ENCODE measurements around the gene COL18A1.

COL18A1 gene

DNA sequence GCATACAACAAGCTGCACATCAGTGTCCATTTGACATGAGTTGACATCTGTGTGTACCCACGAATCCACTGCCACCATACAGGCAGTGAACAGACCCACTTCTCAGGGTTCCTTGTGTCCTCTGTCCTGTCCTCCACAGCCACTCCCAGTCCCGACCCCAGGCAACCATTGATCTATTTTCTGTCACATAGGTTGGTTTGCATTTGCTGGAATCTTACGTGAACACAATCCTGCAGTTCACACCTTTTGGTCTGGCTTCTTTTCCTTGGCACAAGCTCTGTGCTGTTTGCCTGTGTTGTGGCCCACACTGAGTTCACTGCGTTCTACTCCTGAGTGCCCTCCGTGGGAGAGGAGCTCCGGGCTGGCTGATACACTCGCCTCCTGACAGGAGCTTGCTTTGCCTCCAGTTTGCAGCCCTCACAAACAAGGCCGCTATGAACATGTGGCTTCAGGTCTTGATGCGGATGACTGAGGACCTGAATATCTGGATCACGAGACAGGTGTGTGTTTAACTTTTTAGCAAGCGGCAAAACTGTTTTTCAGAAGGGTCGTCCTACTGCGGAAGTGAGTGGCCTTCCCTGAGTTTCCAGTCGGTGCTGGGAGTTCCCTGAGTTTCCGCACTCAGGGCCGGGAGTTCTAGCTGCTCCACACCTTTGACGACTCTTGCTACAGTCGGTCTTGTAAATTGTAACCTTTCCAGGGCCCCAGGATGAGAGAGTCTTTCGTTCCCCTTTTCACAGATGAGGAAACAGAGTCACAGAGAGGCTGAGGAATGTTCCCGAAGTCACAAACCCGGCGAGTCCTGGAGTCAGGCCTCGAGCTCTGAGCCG, 13.0 kb upstream of the COL18A1 start:
- Histone ChIP-seq H3K36me3 (ENCODE audit: control insufficient read depth, insufficient read depth, low read length) (no peaks in the 10 kb centered on the region), H3K27ac (ENCODE audit: low read depth, low read length) (no peak overlapping the region), H3K4me3 (ENCODE audit: low read depth, low read length) (no peak overlapping the region), H3K4me1 (ENCODE audit: control insufficient read depth, insufficient read depth, low read length) (no peaks in the 10 kb centered on the region), H3K9me3 (ENCODE audit: control insufficient read depth, insufficient read depth, low read length) (no peaks in the 10 kb centered on the region), H3K9ac (ENCODE audit: low read depth, low read length) (no peak overlapping the region), H3K27me3 (ENCODE audit: control insufficient read depth, insufficient read depth, low read length) (no peaks in the 10 kb centered on the region)

DNA sequence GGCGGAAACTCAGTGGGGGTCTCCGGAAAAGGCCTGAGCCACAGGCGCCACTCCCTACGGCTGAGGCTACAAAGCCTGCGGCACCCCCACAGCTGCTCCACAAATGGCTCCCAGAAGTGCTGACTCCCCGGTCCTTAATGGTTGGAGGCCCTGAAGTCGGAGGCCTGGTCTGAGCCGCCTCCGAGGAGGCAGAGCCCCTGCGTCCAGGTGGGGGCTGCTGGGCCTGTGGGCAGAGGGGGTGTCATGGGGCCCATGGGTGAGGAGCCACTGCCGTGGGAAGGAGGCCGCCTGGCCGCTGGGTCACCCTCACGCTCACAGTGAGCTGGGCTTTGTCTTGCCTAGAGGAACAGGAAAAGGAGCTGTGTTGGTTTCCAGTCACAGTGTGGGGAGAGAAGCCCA, 12.4 kb upstream of the COL18A1 start:
- Histone ChIP-seq H3K36me3 (ENCODE audit: control insufficient read depth, insufficient read depth, low read length) (no peaks in the 10 kb centered on the region), H3K27ac (ENCODE audit: low read depth, low read length) (no peak overlapping the region), H3K9me3 (ENCODE audit: control insufficient read depth, insufficient read depth, low read length) (no peaks in the 10 kb centered on the region), H3K4me3 (ENCODE audit: low read depth, low read length) (no peak overlapping the region), H3K27me3 (ENCODE audit: control insufficient read depth, insufficient read depth, low read length) (no peaks in the 10 kb centered on the region), H3K4me1 (ENCODE audit: control insufficient read depth, insufficient read depth, low read length) (no peaks in the 10 kb centered on the region), H3K9ac (ENCODE audit: low read depth, low read length) (no peak overlapping the region)

DNA sequence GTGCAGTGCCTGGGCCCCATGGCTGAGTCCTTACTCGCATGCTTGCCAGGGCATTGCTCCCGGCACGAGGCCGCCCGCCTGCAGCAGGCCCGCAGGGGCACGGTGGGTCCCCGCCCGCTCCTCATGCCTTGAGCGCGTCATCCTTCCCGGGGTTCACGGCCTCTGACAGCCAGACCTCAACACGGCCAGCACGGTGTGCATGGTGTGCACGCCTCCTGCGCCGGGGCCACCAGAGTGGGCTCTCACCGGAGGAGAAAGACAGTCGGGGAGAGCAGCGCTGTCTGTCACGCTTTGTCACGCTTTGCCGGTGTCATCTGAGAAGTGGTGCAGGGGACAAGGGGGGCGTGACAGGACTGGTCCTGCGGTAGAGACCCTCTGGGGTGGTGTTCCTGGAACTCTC, 11.9 kb upstream of the COL18A1 start:
- H3K27me3 ChIP-seq (ENCODE audit: control insufficient read depth, insufficient read depth, low read length) = no peaks in the 10 kb centered on the region
- no peak overlapping the region for H3K4me3 ChIP-seq (ENCODE audit: low read depth, low read length)
- no peaks in the 10 kb centered on the region for H3K9me3 ChIP-seq (ENCODE audit: control insufficient read depth, insufficient read depth, low read length)
- no peaks in the 10 kb centered on the region for H3K36me3 ChIP-seq (ENCODE audit: control insufficient read depth, insufficient read depth, low read length)
- no peak overlapping the region for H3K27ac ChIP-seq (ENCODE audit: low read depth, low read length)
- H3K4me1 ChIP-seq (ENCODE audit: control insufficient read depth, insufficient read depth, low read length) = no peaks in the 10 kb centered on the region
- H3K9ac ChIP-seq (ENCODE audit: low read depth, low read length) = no peak overlapping the region

DNA sequence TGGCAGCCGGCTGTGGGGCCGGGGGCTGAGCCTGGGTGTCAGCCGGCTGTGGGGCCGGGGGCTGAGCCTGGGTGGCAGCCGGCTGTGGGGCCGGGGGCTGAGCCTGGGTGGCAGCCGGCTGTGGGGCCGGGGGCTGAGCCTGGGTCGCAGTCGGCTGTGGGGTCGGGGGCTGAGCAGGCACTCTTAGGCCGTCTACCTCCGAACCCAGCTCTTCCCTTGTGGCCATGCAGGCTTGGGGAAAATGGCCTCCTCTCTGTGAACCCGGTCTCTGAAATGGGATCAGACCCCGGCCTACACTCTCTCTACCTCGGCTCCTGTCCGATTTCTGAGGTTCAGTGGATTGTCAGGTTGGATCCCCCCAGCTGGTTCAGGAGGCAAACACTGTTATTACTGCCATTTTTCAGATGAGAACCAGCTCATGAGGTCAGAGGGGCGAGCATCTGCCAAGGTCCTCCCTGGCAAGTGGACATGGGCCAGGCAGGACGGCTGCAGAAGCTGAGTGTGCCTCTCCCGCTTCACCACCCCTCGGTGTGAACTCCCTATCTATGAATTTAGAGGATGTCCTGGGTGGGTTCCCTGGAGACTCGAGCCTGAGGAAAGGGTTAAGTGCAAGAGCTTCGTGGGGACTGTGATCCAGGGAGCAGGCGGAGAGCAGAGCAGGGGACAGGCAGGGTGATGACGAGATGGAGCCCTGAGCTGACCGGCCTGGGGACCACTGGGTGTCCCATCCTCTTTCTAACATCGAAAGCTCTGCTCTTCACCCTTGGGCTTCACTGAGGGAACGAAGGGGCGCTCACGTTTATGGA, 10.9 kb upstream of the COL18A1 start:
- Histone ChIP-seq H3K4me3 (ENCODE audit: low read depth, low read length) (no peak overlapping the region), H3K36me3 (ENCODE audit: control insufficient read depth, insufficient read depth, low read length) (no peaks in the 10 kb centered on the region), H3K9me3 (ENCODE audit: control insufficient read depth, insufficient read depth, low read length) (no peaks in the 10 kb centered on the region), H3K9ac (ENCODE audit: low read depth, low read length) (no peak overlapping the region), H3K4me1 (ENCODE audit: control insufficient read depth, insufficient read depth, low read length) (no peaks in the 10 kb centered on the region), H3K27me3 (ENCODE audit: control insufficient read depth, insufficient read depth, low read length) (no peaks in the 10 kb centered on the region), H3K27ac (ENCODE audit: low read depth, low read length) (no peak overlapping the region)

DNA sequence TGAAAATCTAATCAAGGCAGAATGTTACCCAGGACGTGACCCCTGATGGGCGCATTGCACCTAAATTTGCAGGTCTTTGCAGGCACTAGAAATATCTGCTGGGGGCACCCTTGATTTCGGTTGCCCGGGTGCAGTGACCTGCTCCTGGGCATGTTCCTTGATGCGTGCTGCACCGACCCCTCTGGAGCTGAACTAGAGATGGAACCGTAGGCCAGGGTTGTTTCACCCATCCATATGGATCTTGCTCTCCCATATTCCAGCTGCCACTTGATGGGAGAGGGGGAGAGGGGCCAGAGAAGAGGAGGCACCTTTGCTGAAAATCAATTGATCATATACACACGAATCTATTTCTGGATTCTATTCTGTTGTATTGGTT, 8.4 kb upstream of the COL18A1 start:
- Histone ChIP-seq H3K27me3 (ENCODE audit: control insufficient read depth, insufficient read depth, low read length) (no peaks in the 10 kb centered on the region), H3K9ac (ENCODE audit: low read depth, low read length) (no peak overlapping the region), H3K36me3 (ENCODE audit: control insufficient read depth, insufficient read depth, low read length) (no peaks in the 10 kb centered on the region), H3K27ac (ENCODE audit: low read depth, low read length) (no peak overlapping the region), H3K9me3 (ENCODE audit: control insufficient read depth, insufficient read depth, low read length) (peaks cover 6% of the 10 kb centered on the region), H3K4me3 (ENCODE audit: low read depth, low read length) (no peak overlapping the region), H3K4me1 (ENCODE audit: control insufficient read depth, insufficient read depth, low read length) (no peaks in the 10 kb centered on the region)

DNA sequence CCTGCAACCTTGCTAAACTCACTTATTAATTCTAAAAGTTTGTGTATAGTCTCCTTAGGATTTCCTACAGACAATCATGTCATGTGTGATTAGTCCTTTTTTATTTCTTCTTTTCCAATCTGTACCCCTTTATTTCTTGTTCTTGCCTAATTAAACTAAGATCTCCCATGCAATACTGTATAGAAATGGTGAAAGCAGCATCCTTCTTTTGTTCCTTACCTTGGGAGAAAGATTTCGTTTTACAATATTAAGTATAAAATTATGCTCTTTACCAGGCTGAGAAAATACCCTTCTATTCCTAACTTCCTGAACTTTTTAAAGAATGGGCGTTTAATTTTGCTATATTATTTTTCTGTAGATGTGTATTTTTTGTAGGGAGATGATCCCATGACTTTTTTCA, 7.6 kb upstream of the COL18A1 start:
- Histone ChIP-seq H3K27me3 (ENCODE audit: control insufficient read depth, insufficient read depth, low read length) (no peaks in the 10 kb centered on the region), H3K27ac (ENCODE audit: low read depth, low read length) (no peak overlapping the region), H3K9me3 (ENCODE audit: control insufficient read depth, insufficient read depth, low read length) (peaks cover 6% of the 10 kb centered on the region), H3K36me3 (ENCODE audit: control insufficient read depth, insufficient read depth, low read length) (no peaks in the 10 kb centered on the region), H3K9ac (ENCODE audit: low read depth, low read length) (no peak overlapping the region), H3K4me3 (ENCODE audit: low read depth, low read length) (no peak overlapping the region), H3K4me1 (ENCODE audit: control insufficient read depth, insufficient read depth, low read length) (no peaks in the 10 kb centered on the region)

DNA sequence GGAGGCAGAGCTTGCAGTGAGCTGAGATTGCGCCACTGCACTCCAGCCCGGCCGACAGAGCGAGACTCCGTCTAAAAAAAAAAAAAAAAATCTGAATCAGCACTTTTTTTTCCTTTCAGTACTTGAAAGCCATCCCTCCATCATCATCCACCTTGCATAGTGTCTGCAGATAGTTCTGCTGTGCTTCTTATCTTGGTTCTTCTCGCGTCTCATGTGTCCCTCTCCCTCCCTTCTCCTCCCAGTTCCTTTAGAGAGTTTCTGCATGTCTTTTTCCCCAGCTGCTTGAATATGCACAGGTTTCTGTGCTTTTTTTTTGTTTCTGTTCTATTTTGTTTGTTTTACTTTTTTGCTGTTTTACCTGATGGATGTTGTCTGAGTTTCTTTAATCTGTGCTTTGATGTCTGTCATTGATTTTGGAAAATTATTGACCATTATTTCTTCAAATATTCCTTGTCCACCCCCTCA, 3.9 kb upstream of the COL18A1 start:
- H3K27ac ChIP-seq (ENCODE audit: low read depth, low read length) = no peak overlapping the region
- H3K27me3 ChIP-seq (ENCODE audit: control insufficient read depth, insufficient read depth, low read length) = peaks cover 5% of the 10 kb centered on the region
- H3K36me3 ChIP-seq (ENCODE audit: control insufficient read depth, insufficient read depth, low read length) = no peaks in the 10 kb centered on the region
- no peak overlapping the region for H3K4me3 ChIP-seq (ENCODE audit: low read depth, low read length)
- peaks cover 11% of the 10 kb centered on the region for H3K4me1 ChIP-seq (ENCODE audit: control insufficient read depth, insufficient read depth, low read length)
- H3K9me3 ChIP-seq (ENCODE audit: control insufficient read depth, insufficient read depth, low read length) = peaks cover 6% of the 10 kb centered on the region
- H3K9ac ChIP-seq (ENCODE audit: low read depth, low read length) = no peak overlapping the region

DNA sequence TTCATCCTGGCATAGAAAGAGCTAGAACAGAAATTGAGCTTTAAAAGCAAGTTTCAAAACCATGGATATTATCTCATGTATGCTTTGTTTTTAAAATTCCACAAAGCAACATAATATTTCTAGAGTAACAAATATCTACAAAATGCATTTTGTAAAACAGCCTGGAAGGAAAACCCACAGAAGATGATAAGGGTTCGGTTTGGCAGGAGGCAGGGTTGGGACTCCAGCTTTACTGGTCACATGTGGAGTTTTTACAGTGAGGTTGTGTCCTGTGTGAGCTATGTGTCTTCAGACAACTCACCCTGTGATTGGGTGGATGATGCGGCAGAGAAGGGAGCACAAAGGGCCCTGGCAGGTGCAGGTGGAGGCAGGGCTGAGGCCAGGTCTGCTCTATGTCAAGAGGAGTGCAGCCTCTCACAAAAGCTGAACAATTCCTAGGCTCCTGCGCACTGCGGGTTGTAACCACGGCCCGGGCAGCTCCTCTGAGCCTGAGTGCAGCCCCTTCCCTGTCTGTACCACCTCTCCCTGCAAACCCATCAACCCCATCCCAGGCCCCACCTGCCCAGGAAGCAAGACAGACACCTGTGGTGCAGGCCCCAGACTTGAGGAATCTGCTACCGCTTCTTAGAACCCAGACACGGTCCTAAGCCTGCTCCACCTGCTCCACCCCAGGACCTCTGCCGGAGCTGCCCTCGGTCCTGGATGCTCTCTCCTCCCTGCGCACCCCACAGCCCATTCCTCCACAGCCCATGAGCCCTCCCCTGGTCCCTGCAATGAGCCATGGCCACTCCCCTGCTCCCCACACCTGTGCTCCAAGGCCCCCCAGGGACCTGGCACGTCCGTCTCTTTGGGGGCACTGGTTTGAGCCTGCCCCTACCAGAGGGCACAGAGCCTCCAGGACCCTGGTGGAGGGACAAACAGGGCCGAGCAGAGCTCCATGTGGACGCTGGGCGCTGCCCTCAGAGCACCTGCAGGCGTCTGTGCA, 2.8 kb upstream of the COL18A1 start:
- Histone ChIP-seq H3K4me3 (ENCODE audit: low read depth, low read length) (no peak overlapping the region), H3K27me3 (ENCODE audit: control insufficient read depth, insufficient read depth, low read length) (peaks cover 5% of the 10 kb centered on the region), H3K4me1 (ENCODE audit: control insufficient read depth, insufficient read depth, low read length) (peaks cover 16% of the 10 kb centered on the region), H3K27ac (ENCODE audit: low read depth, low read length) (no peak overlapping the region), H3K9me3 (ENCODE audit: control insufficient read depth, insufficient read depth, low read length) (peaks cover 6% of the 10 kb centered on the region), H3K36me3 (ENCODE audit: control insufficient read depth, insufficient read depth, low read length) (no peaks in the 10 kb centered on the region), H3K9ac (ENCODE audit: low read depth, low read length) (no peak overlapping the region)

DNA sequence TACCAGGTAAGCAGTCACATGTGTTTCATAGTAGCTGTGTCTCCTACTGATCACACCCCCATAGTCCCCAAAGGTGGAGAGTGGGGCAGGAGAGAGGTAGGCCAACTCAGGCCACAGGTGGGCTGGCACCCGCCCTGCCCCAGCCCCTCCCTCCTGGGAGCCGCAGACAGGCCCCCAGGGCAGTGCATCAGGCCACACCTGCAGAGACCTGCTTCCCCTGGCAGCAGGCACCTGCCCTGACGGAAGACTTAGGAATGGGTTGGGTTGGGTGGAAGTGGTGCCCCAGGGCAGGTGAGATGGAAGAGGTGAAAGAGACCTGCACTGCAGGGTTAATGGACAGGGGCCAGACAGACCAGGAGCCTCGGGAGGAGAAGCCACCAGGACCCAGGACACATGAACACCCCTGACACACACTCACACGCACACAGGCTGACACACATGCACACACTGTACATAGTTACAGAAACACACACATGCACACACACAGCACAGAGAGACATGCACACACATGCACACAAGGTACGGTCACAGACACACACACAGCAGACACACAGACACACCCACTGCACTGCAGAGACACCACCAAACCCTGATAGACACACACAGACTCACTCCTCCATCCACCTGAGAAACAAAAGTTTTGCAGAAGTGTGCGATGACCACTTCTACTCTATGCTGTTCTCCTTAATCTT, 1.7 kb upstream of the COL18A1 start:
- Histone ChIP-seq H3K9me3 (ENCODE audit: control insufficient read depth, insufficient read depth, low read length) (peaks cover 6% of the 10 kb centered on the region), H3K27me3 (ENCODE audit: control insufficient read depth, insufficient read depth, low read length) (peaks cover 5% of the 10 kb centered on the region), H3K4me1 (ENCODE audit: control insufficient read depth, insufficient read depth, low read length) (peaks cover 27% of the 10 kb centered on the region), H3K27ac (ENCODE audit: low read depth, low read length) (no peak overlapping the region), H3K4me3 (ENCODE audit: low read depth, low read length) (peak overlapping the region; percentile 14; the same call in 1 of the 2 replicates), H3K9ac (ENCODE audit: low read depth, low read length) (no peak overlapping the region), H3K36me3 (ENCODE audit: control insufficient read depth, insufficient read depth, low read length) (peaks cover 3% of the 10 kb centered on the region; the same call in 1 of the 2 replicates)
